HEK293T (cell line): ENCODE measurements around the gene ARHGDIG.
"Not testable (repeated sequence)": the region's sequence is repeated elsewhere in the genome, so short reads cannot be mapped to it uniquely, and the experiment has no call there.

Source experiments
- CTCF ChIA-PET: fragments of 350-600 bp; formaldehyde crosslinking; extraction: SDS; loops from one replicate; lab custom pipeline; 2021; ENCODE audit warnings: antibody characterized with exemption, inconsistent platforms; lab: Yijun Ruan, JAX
- POLR2A ChIA-PET: fragments of 350-600 bp; formaldehyde crosslinking; extraction: SDS; loops from one replicate; lab custom pipeline; 2020; ENCODE audit warnings: antibody characterized with exemption, inconsistent platforms; lab: Yijun Ruan, JAX
- DNase-seq: peaks from one replicate; pipeline ENCODE4 v3.0.0; 2012; ENCODE audit warnings: mixed read lengths; ENCODE audit errors: extremely low spot score
- ARNT ChIP-seq: fragments of 450-650 bp; IDR thresholded peaks from 2 replicates; pipeline ENCODE4 v1.6.1; 2017; ENCODE audit warnings: mild to moderate bottlenecking
- BHLHE40 ChIP-seq: fragments of 450-650 bp; IDR thresholded peaks from 2 replicates; pipeline ENCODE4 v1.6.1; 2016; ENCODE audit warnings: mild to moderate bottlenecking, moderate library complexity, borderline replicate concordance
- CTBP1 ChIP-seq: fragments of 450-650 bp; IDR thresholded peaks from 2 replicates; pipeline ENCODE4 v1.6.1; 2016; ENCODE audit warnings: borderline replicate concordance
- ELF4 ChIP-seq: fragments of 450-650 bp; IDR thresholded peaks from 2 replicates; pipeline ENCODE4 v1.6.1; 2017; ENCODE audit warnings: antibody characterized with exemption
- FOXA1 ChIP-seq: fragments of 450-650 bp; IDR thresholded peaks from 2 replicates; pipeline ENCODE4 v1.6.1; 2016; ENCODE audit warnings: mild to moderate bottlenecking
- FOXK2 ChIP-seq: fragments of 450-650 bp; IDR thresholded peaks from 2 replicates; pipeline ENCODE4 v1.6.1; 2016; ENCODE audit warnings: mild to moderate bottlenecking
- FOXM1 ChIP-seq: fragments of 450-650 bp; IDR thresholded peaks from 2 replicates; pipeline ENCODE4 v1.6.1; 2017; ENCODE audit warnings: mild to moderate bottlenecking, borderline replicate concordance
- HDGF ChIP-seq: fragments of 450-650 bp; IDR thresholded peaks from 2 replicates; pipeline ENCODE4 v1.6.1; 2017; ENCODE audit warnings: antibody characterized with exemption, borderline replicate concordance
- L3MBTL2 ChIP-seq: fragments of 450-650 bp; conservative IDR thresholded peaks from 2 replicates; pipeline ENCODE4 v1.6.1; 2016; ENCODE audit warnings: mild to moderate bottlenecking
- LEF1 ChIP-seq: fragments of 450-650 bp; IDR thresholded peaks from 2 replicates; pipeline ENCODE4 v1.6.1; 2017; ENCODE audit warnings: mild to moderate bottlenecking, borderline replicate concordance
- NFRKB ChIP-seq: fragments of 450-650 bp; IDR thresholded peaks from 2 replicates; pipeline ENCODE4 v1.6.1; 2016; ENCODE audit warnings: mild to moderate bottlenecking, moderate library complexity
- PKNOX1 ChIP-seq: fragments of 450-650 bp; IDR thresholded peaks from 2 replicates; pipeline ENCODE4 v1.6.1; 2016
- SP1 ChIP-seq: fragments of 450-650 bp; IDR thresholded peaks from 2 replicates; pipeline ENCODE4 v1.6.1; 2017
- SUZ12 ChIP-seq: fragments of 450-650 bp; IDR thresholded peaks from 2 replicates; pipeline ENCODE4 v1.6.1; 2016; ENCODE audit warnings: mild to moderate bottlenecking
- TARDBP ChIP-seq: fragments of 450-650 bp; IDR thresholded peaks from 2 replicates; pipeline ENCODE4 v1.6.1; 2016
- ZNF384 ChIP-seq: fragments of 450-650 bp; IDR thresholded peaks from 2 replicates; pipeline ENCODE4 v1.6.1; 2016

Gene ARHGDIG

GRCh38 chr16:265711-266110 is 14.7 kb upstream of the ARHGDIG start:
- CTCF ChIA-PET: no interaction called here
- POLR2A ChIA-PET: no interaction called here
- no peak for DNase-seq
- no peak for TF ChIP-seq L3MBTL2
- no peak for TF ChIP-seq SUZ12
- no peak for TF ChIP-seq BHLHE40
- no peak for TF ChIP-seq FOXM1
- no peak for TF ChIP-seq ZNF384
- TF ChIP-seq CTBP1: no peak
- no peak for TF ChIP-seq ARNT
- no peak for TF ChIP-seq NFRKB
- TF ChIP-seq LEF1: no peak
- no peak for TF ChIP-seq FOXA1
- TF ChIP-seq TARDBP: no peak
- TF ChIP-seq SP1: no peak
- no peak for TF ChIP-seq HDGF

- CTCF ChIA-PET: no interaction called here
- DNase-seq: no peak
- POLR2A ChIA-PET: no interaction called here
- no peak for TF ChIP-seq SP1
- TF ChIP-seq ZNF384: no peak
- TF ChIP-seq LEF1: no peak
- TF ChIP-seq FOXM1: no peak
- TF ChIP-seq FOXA1: no peak
- TF ChIP-seq HDGF: no peak
- TF ChIP-seq CTBP1: no peak
- TF ChIP-seq SUZ12: no peak
- no peak for TF ChIP-seq L3MBTL2
- TF ChIP-seq ELF4: no peak
- no peak for TF ChIP-seq ARNT
- TF ChIP-seq PKNOX1: no peak
- no peak for TF ChIP-seq BHLHE40
- no peak for TF ChIP-seq TARDBP
- no peak for TF ChIP-seq NFRKB
- TF ChIP-seq FOXK2: no peak
These were observed 13.9 kb upstream of the ARHGDIG start for GRCh38 chr16:266258-267164.

- DNase-seq, POLR2A ChIA-PET, CTCF ChIA-PET: not testable (repeated sequence)
These were observed 12.8 kb upstream of the ARHGDIG start for GRCh38 chr16:267562-267961.

- ChIA-PET CTCF (no interaction called here), POLR2A (no interaction called here)
- DNase-seq: no peak
- no peak for TF ChIP-seq ELF4
- no peak for TF ChIP-seq FOXK2
- TF ChIP-seq SUZ12: no peak
- TF ChIP-seq CTBP1: no peak
- TF ChIP-seq PKNOX1: no peak
- no peak for TF ChIP-seq SP1
- no peak for TF ChIP-seq FOXM1
- TF ChIP-seq LEF1: no peak
- no peak for TF ChIP-seq HDGF
These were observed 12.0 kb upstream of the ARHGDIG start for GRCh38 chr16:268141-269053.

- no peak for DNase-seq
- CTCF ChIA-PET: interaction anchor here (0.6 kb wide), 1 partner anchor 28 kb away, joined by 4 read pairs; no protein-coding TSS in a partner anchor
- POLR2A ChIA-PET: no interaction called here
- TF ChIP-seq SP1 (no peak), FOXM1 (no peak), SUZ12 (no peak), ZNF384 (no peak), HDGF (no peak), L3MBTL2 (no peak)
These were observed 11.2 kb upstream of the ARHGDIG start for GRCh38 chr16:269061-269796.

- DNase-seq: no peak
- ChIA-PET POLR2A (no interaction called here), CTCF (interaction anchor here (0.6 kb wide), 1 partner anchor 29 kb away, joined by 4 read pairs; no protein-coding TSS in a partner anchor)
- no peak for TF ChIP-seq ARNT
- no peak for TF ChIP-seq ZNF384
- no peak for TF ChIP-seq SUZ12
- no peak for TF ChIP-seq CTBP1
These were observed 9.8 kb upstream of the ARHGDIG start for GRCh38 chr16:270381-271255.
